Sigmoid colon (tissue), 4 donors: ENCODE results near the gene SEMA4C.

ENCODE experiments used
- POLR2AphosphoS5 ChIP-seq, 4 donors: sonication (generic); formaldehyde crosslinking; IDR thresholded peaks; one replicate each; pipeline ENCODE4 v1.6.1; 2017; ENCODE audit warnings: antibody characterized with exemption in 4 of 4
- TF ChIP-seq, protein P1 (sequence below), 4 experiments: fragments of 450-650 bp in 3 of 4; fragments of 200-600 bp in 1 of 4; IDR thresholded peaks; one replicate each; pipeline ENCODE4 v1.5.1; 2016 to 2019; ENCODE audit warnings: antibody characterized with exemption in 4 of 4, mild to moderate bottlenecking in 3 of 4, moderate library complexity in 2 of 4

DNA sequence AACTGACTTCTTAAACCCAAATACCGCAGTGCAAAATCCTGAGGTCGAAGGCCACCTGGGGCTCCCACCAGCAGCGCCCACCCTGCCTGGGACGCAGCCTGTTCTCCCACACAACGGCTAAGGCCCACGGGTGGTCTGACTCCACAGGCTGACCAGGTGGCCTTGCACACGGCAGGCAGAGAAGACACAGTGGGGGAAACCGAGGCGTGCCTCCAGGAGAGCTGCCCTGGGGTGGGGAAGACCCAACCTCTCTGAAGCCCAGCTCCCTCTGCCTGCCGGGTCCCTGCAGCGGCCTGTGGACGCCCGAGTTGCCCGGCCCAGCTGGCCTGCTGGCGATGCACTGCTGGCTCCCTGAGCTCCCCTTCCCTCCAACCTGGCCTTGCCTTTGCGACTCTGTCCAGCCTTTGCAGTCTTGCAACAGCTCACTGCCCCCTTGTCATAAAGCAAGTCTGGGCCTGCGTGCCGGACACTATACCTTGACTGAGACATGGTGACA, 9.7 kb upstream of the SEMA4C start:
- TF ChIP-seq, protein P1, sequence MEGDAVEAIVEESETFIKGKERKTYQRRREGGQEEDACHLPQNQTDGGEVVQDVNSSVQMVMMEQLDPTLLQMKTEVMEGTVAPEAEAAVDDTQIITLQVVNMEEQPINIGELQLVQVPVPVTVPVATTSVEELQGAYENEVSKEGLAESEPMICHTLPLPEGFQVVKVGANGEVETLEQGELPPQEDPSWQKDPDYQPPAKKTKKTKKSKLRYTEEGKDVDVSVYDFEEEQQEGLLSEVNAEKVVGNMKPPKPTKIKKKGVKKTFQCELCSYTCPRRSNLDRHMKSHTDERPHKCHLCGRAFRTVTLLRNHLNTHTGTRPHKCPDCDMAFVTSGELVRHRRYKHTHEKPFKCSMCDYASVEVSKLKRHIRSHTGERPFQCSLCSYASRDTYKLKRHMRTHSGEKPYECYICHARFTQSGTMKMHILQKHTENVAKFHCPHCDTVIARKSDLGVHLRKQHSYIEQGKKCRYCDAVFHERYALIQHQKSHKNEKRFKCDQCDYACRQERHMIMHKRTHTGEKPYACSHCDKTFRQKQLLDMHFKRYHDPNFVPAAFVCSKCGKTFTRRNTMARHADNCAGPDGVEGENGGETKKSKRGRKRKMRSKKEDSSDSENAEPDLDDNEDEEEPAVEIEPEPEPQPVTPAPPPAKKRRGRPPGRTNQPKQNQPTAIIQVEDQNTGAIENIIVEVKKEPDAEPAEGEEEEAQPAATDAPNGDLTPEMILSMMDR (IDR thresholded peaks at IDR 0.05), result no peak
- TF ChIP-seq POLR2AphosphoS5 (IDR thresholded peaks at IDR 0.05), result no peak
